Stimulated activated naive CD4-positive, alpha-beta T cell (primary cell): ENCODE measurements around the gene MUC5AC.
"Not testable (repeated sequence)": the region's sequence is repeated elsewhere in the genome, so short reads cannot be mapped to it uniquely, and the experiment has no call there.

Source experiments
- DNase-seq, 6 experiments: peaks; one replicate each; lab custom pipeline; 2025; lab: John Stamatoyannopoulos, UW

MUC5AC gene

DNA sequence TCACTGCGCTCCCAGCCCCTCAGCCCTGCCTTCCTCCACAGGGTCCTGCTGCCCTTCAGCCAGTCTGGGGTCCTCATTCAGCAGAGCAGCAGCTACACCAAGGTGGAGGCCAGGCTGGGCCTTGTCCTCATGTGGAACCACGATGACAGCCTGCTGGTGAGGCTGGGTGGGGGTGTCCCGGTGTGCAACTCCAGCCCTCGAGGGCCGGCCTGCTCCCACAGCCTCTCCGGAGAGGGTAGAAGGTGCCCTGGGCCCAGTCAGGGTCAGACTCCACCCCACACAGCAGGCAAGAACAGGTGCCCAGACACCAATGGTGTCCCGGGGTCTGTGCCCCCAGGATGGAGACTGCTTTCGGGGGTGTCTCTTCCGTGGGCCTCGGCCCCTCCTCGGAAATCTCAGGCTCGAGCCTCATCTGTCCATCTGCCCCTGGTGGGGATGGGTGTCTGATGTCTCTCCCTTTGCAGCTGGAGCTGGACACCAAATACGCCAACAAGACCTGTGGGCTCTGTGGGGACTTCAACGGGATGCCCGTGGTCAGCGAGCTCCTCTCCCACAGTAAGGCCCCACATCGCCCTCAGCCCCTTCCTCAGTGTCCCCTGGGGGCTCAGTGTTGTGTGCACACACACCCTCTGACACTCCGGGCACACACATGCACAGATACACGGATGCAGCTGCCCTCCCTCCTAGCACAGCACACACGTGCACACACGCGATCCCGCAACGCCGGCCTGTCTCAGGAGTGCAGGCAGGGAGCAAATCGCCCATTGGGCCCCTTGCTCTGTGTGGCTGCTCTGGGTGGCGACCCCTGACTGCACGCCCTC lies 4.9 kb downstream of the MUC5AC start:
- no peak for DNase-seq

DNA sequence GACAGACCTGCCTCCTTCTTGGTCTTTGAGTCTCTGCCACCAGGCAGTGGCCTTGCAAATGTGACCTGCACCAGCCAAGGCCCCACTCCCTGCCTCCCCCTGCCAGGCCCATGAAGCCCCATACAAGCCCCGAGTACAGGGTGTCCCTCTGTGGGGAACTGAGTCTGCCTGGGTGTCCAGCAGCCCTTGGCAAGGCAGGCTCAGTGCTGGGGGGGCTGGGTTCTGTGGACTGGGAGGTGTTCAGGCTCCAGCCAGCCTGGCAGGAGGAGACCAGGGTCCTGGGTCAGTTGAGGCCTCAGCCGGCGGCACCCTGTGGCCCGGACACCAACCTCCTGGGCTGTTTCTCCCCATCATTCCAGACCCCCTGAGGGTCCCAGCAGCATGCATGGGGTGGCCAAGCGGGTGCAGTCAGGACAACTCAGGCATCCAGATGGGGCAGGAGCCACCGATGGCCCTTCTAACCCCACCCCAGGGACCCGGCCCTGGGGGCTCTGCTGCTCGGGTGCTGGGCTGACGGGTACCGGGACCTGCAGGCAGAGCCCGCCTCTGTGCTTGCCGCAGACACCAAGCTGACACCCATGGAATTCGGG lies 5.7 kb downstream of the MUC5AC start:
- DNase-seq = no peak

DNA sequence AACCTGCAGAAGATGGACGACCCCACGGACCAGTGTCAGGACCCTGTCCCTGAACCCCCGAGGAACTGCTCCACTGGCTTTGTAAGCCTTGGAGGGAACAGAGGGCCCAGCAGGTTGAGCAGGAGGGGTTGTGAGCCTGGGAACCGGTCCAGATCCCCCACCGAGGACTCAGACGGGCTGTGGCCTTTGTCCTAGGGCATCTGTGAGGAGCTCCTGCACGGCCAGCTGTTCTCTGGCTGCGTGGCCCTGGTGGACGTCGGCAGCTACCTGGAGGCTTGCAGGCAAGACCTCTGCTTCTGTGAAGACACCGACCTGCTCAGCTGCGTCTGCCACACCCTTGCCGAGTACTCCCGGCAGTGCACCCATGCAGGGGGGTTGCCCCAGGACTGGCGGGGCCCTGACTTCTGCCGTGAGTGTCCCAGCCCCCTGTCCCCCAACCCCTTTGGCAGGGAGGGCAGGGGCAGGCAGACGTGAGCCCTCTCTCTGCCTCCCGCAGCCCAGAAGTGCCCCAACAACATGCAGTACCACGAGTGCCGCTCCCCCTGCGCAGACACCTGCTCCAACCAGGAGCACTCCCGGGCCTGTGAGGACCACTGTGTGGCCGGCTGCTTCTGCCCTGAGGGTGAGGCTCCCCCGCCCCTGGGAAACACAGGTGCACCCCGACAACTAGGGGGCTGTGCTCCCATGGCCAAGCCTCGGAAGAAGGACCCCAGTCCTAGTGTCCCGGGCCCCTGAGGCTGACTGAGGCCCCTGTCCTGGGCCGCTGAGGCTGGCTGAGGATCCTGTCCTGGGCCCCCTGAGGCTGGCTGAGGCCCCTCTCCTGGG lies 6.4 kb downstream of the MUC5AC start:
- DNase-seq = no peak

- not testable (repeated sequence) for DNase-seq
Observed at GRCh38 chr11:1164779-1165255, 7.1 kb downstream of the MUC5AC start.

DNA sequence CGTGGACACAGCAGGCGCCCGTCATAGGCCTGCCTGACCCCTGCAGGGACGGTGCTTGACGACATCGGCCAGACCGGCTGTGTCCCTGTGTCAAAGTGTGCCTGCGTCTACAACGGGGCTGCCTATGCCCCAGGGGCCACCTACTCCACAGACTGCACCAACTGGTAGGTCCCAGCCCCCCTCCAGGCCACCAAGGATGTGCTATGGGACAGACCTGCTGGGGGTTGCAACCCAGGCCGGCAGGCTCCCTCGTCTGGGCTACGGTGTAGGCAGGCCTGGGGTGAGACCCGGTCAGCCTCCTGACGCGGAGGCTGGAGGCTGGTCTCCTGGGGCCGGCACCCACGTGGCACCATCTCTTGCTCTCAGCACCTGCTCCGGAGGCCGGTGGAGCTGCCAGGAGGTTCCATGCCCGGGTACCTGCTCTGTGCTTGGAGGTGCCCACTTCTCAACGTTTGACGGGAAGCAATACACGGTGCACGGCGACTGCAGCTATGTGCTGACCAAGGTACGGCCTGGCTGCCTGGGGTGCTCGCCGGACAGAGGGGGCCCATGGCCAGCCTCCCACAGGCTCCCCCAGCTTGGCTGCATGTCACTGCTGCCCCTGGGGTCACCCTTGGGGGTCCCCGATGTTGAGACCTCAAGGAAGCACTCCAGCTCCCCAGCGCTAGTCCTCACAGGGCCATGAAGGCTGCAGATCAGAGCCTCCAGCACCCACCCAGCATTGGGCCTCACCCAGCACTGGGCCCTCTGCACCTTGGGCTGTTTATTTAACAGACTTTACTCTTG lies 7.7 kb downstream of the MUC5AC start:
- DNase-seq = no peak

GRCh38 chr11:1167256-1167655 lies 9.5 kb downstream of the MUC5AC start:
- no peak for DNase-seq

- no peak for DNase-seq
Observed at GRCh38 chr11:1167751-1168231, 10.0 kb downstream of the MUC5AC start.

GRCh38 chr11:1168256-1168655 lies 10.5 kb downstream of the MUC5AC start:
- no peak for DNase-seq

- DNase-seq = no peak
Observed at GRCh38 chr11:1168721-1169161, 11.0 kb downstream of the MUC5AC start.

DNA sequence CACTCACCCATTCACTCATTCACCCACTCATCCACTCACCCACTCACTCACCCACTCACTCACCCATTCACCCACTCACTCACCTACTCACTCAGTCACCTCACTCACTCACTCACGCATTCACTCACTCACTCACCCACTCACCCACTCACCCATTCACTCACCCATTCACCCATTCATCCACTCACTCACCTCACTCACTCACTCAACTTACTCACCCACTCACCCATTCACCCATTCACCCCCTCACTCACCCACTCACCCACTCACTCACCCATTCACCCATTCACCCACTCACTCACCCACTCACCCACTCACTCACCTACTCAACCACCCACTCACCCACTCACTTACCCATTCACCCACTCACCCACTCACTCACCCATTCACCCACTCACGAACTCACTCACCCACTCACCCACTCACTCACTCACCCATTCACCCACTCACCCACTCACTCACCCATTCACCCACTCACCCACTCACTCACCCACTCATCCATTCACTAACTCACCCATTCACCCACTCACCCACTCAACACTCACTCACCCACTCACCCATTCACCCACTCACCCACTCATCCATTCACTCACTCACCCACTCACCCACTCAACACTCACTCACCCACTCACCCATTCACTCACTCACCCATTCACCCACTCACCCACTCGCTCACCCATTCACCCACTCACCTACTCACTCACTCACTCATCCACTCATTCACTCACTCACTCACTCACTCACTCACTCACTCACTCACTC lies 13.7 kb downstream of the MUC5AC start:
- no peak for DNase-seq

- no peak for DNase-seq
Observed at GRCh38 chr11:1171985-1172728, 14.4 kb downstream of the MUC5AC start.

DNA sequence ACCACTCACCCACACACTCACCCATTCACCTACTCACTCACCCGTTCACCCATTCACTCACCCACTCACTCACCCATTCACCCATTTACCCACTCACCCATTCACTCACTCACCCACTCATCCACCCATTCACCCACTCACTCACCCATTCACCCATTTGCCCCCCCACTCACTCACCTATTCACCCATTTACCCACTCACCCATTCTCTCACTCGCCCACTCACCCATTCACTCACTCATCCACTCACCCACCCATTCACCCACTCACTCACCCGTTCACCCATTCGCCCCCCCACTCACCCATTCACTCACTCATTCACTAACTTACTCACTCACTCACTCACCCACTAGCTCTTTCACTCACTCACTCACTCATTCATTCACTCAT lies 15.0 kb downstream of the MUC5AC start:
- DNase-seq = no peak

DNA sequence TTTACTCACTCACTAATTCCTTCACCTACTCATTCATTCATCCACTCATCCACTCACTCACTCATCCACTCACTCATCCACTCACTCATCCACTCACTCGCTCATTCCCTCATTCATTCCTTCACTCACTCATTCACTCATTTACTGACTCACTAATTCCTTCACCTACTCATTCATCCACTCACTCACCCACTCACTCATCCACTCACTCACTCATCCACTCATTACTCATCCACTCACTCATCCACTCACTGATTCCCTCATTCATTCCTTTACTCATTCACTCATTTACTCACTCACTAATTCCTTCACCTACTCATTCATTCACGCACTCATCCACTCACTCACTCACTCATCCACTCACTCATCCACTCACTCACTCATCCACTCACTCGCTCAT lies 15.6 kb downstream of the MUC5AC start:
- not testable (repeated sequence) for DNase-seq

GRCh38 chr11:1174441-1175370 lies 17.0 kb downstream of the MUC5AC start:
- no peak for DNase-seq

GRCh38 chr11:1175461-1176223 lies 17.9 kb downstream of the MUC5AC start:
- DNase-seq = no peak

DNA sequence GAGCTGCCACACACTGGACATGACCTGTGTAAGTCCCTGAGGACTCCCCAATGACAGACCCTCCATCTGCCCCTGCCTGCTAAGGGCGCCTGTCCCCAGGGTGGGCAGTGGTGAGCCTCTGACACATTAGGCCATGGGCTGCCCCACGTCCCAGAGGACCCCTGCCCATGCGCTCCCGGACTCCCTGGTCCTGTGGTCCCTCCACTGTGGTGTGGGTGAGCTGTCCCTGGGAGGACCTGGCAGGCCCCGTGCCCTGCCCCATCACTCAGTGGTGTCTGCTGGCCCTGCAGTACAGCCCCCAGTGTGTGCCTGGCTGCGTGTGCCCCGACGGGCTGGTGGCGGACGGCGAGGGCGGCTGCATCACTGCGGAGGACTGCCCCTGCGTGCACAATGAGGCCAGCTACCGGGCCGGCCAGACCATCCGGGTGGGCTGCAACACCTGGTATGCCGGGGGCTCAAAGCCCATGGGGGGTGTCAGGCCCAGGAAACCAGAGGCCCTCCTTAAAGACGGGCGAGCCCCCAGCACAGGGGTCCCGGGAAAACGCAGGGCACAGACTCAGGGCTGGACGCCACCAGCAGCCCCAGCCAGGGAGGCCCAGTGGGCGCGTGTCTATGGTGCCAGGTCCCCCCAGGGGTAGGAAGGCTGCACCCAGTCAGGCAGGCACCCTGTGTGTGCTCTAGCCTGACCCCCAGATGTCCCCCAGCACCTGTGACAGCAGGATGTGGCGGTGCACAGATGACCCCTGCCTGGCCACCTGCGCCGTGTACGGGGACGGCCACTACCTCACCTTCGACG lies 18.7 kb downstream of the MUC5AC start:
- DNase-seq = no peak

DNA sequence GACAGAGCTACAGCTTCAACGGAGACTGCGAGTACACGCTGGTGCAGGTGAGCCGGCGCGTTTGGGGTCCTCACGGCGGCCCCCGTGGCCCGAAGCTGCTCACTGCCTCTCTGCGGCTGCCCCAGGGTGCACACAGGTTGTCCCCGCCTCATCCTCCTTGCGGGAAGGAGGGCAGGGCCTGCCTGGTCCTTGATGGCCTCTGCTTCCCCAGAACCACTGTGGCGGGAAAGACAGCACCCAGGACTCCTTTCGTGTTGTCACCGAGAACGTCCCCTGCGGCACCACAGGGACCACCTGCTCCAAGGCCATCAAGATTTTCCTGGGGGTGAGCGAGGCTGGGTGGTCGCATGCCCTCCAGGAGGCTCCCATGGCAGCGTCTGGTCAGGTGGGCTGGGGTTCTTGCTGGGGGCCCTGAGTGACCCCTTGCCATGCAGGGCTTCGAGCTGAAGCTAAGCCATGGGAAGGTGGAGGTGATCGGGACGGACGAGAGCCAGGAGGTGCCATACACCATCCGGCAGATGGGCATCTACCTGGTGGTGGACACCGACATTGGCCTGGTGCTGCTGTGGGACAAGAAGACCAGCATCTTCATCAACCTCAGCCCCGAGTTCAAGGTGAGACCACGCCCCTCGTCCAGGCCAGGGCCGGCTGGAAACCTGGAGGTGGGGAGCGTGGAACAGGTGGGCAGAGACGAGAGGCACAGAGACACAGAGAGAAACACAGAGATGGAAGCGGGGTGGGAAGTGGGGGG lies 19.4 kb downstream of the MUC5AC start:
- no peak for DNase-seq
